ENCODE measurements around the gene SERPINA6.
"Not testable (repeated sequence)": the region's sequence is repeated elsewhere in the genome, so short reads cannot be mapped to it uniquely, and the experiment has no call there.

Gene SERPINA6

GRCh38 chr14:94362614-94363133 lies 39.5 kb upstream of the SERPINA6 start:
- DNase-seq = no peak
- Mint-ChIP-seq H3K27me3 (no peaks in the 10 kb centered on the region), H3K4me1 (no peaks in the 10 kb centered on the region), H3K36me3 (no peaks in the 10 kb centered on the region), H3K27ac (no peak overlapping the region), H3K4me3 (no peak overlapping the region), H3K9me3 (no peaks in the 10 kb centered on the region)
- CTCF ChIA-PET = no interaction called here

GRCh38 chr14:94361682-94362081 lies 38.5 kb upstream of the SERPINA6 start:
- H3K36me3 Mint-ChIP-seq = no peaks in the 10 kb centered on the region
- no peaks in the 10 kb centered on the region for H3K9me3 Mint-ChIP-seq
- no peaks in the 10 kb centered on the region for H3K27me3 Mint-ChIP-seq
- no peak overlapping the region for H3K27ac Mint-ChIP-seq
- no peaks in the 10 kb centered on the region for H3K4me1 Mint-ChIP-seq
- no peak overlapping the region for H3K4me3 Mint-ChIP-seq
- CTCF ChIA-PET = no interaction called here
- no peak for DNase-seq

- no peaks in the 10 kb centered on the region for H3K36me3 Mint-ChIP-seq
- H3K27ac Mint-ChIP-seq = no peak overlapping the region
- no peaks in the 10 kb centered on the region for H3K4me1 Mint-ChIP-seq
- no peaks in the 10 kb centered on the region for H3K9me3 Mint-ChIP-seq
- DNase-seq = no peak
- H3K4me3 Mint-ChIP-seq = no peak overlapping the region
- peaks cover 4% of the 10 kb centered on the region for H3K27me3 Mint-ChIP-seq
- CTCF ChIA-PET = no interaction called here
Measured at GRCh38 chr14:94360945-94361565, 37.9 kb upstream of the SERPINA6 start.

GRCh38 chr14:94357166-94357565 lies 34.0 kb upstream of the SERPINA6 start:
- Mint-ChIP-seq H3K9me3 (no peaks in the 10 kb centered on the region), H3K27me3 (peaks cover 13% of the 10 kb centered on the region), H3K27ac (no peak overlapping the region), H3K4me3 (no peak overlapping the region), H3K36me3 (no peaks in the 10 kb centered on the region), H3K4me1 (no peaks in the 10 kb centered on the region)
- DNase-seq = no peak
- CTCF ChIA-PET = interaction anchor here (1.1 kb wide), 1 partner anchor 129 kb away, joined by 4 read pairs; no protein-coding TSS in a partner anchor

- CTCF ChIA-PET = interaction anchor here (1.1 to 1.4 kb wide), 2 partner anchors 57 to 130 kb away, joined by 3 to 4 read pairs; no protein-coding TSS in a partner anchor
- Mint-ChIP-seq H3K4me3 (no peak overlapping the region), H3K9me3 (no peaks in the 10 kb centered on the region), H3K4me1 (no peaks in the 10 kb centered on the region), H3K27me3 (peaks cover 13% of the 10 kb centered on the region), H3K27ac (no peak overlapping the region), H3K36me3 (no peaks in the 10 kb centered on the region)
- DNase-seq = no peak
Measured at GRCh38 chr14:94356379-94357056, 33.4 kb upstream of the SERPINA6 start.

GRCh38 chr14:94355191-94355794 lies 32.2 kb upstream of the SERPINA6 start:
- Mint-ChIP-seq H3K4me3 (no peak overlapping the region), H3K27ac (no peak overlapping the region), H3K4me1 (no peaks in the 10 kb centered on the region), H3K27me3 (peaks cover 17% of the 10 kb centered on the region), H3K9me3 (no peaks in the 10 kb centered on the region), H3K36me3 (no peaks in the 10 kb centered on the region)
- CTCF ChIA-PET = interaction anchor here (1.0 to 1.4 kb wide), 2 partner anchors 58 to 131 kb away, joined by 3 read pairs; no protein-coding TSS in a partner anchor
- DNase-seq = no peak

GRCh38 chr14:94354638-94355185 lies 31.6 kb upstream of the SERPINA6 start:
- Mint-ChIP-seq H3K27ac (no peak overlapping the region), H3K4me3 (no peak overlapping the region), H3K27me3 (peaks cover 17% of the 10 kb centered on the region), H3K36me3 (no peaks in the 10 kb centered on the region), H3K9me3 (no peaks in the 10 kb centered on the region), H3K4me1 (no peaks in the 10 kb centered on the region)
- CTCF ChIA-PET = interaction anchor here (1.0 to 1.4 kb wide), 2 partner anchors 59 to 132 kb away, joined by 3 read pairs; no protein-coding TSS in a partner anchor
- DNase-seq = no peak

GRCh38 chr14:94354190-94354589 lies 31.1 kb upstream of the SERPINA6 start:
- H3K36me3 Mint-ChIP-seq, H3K4me3 Mint-ChIP-seq, H3K4me1 Mint-ChIP-seq, H3K27ac Mint-ChIP-seq, CTCF ChIA-PET, DNase-seq, H3K9me3 Mint-ChIP-seq: not testable (repeated sequence)
- peaks cover 17% of the 10 kb centered on the region for H3K27me3 Mint-ChIP-seq

- H3K9me3 Mint-ChIP-seq = peaks cover 8% of the 10 kb centered on the region
- H3K27ac Mint-ChIP-seq = no peak overlapping the region
- peaks cover 4% of the 10 kb centered on the region for H3K27me3 Mint-ChIP-seq
- CTCF ChIA-PET = no interaction called here
- no peak for DNase-seq
- H3K4me1 Mint-ChIP-seq = no peaks in the 10 kb centered on the region
- no peaks in the 10 kb centered on the region for H3K36me3 Mint-ChIP-seq
- no peak overlapping the region for H3K4me3 Mint-ChIP-seq
Measured at GRCh38 chr14:94349276-94349675, 26.1 kb upstream of the SERPINA6 start.

GRCh38 chr14:94348836-94349235 lies 25.7 kb upstream of the SERPINA6 start:
- Mint-ChIP-seq H3K36me3 (no peaks in the 10 kb centered on the region), H3K27me3 (peaks cover 4% of the 10 kb centered on the region), H3K27ac (no peak overlapping the region), H3K4me1 (no peaks in the 10 kb centered on the region), H3K4me3 (no peak overlapping the region), H3K9me3 (peaks cover 8% of the 10 kb centered on the region)
- no peak for DNase-seq
- CTCF ChIA-PET = interaction anchor here (1.0 kb wide), 1 partner anchor 138 kb away, joined by 3 read pairs; no protein-coding TSS in a partner anchor

- H3K36me3 Mint-ChIP-seq = no peaks in the 10 kb centered on the region
- DNase-seq = no peak
- no peak overlapping the region for H3K4me3 Mint-ChIP-seq
Measured at GRCh38 chr14:94346841-94347240, 23.7 kb upstream of the SERPINA6 start.

GRCh38 chr14:94346065-94346786 lies 23.1 kb upstream of the SERPINA6 start:
- H3K27ac Mint-ChIP-seq, H3K4me3 Mint-ChIP-seq, H3K9me3 Mint-ChIP-seq, H3K36me3 Mint-ChIP-seq, DNase-seq, H3K27me3 Mint-ChIP-seq, CTCF ChIA-PET, H3K4me1 Mint-ChIP-seq: not testable (repeated sequence)

More at GRCh38 chr14:94346841-94347240, 23.7 kb upstream of the SERPINA6 start:
- CTCF ChIA-PET = no interaction called here
- Mint-ChIP-seq H3K9me3 (peaks cover 8% of the 10 kb centered on the region), H3K4me1 (no peaks in the 10 kb centered on the region), H3K27ac (no peak overlapping the region), H3K27me3 (peaks cover 9% of the 10 kb centered on the region)

- H3K36me3 Mint-ChIP-seq = no peaks in the 10 kb centered on the region
- H3K27me3 Mint-ChIP-seq = peaks cover 6% of the 10 kb centered on the region
- H3K4me3 Mint-ChIP-seq = no peak overlapping the region
- H3K27ac Mint-ChIP-seq = no peak overlapping the region
- no peak for DNase-seq
- no peaks in the 10 kb centered on the region for H3K4me1 Mint-ChIP-seq
- CTCF ChIA-PET = no interaction called here
- H3K9me3 Mint-ChIP-seq = peaks cover 8% of the 10 kb centered on the region
Measured at GRCh38 chr14:94345344-94346064, 22.4 kb upstream of the SERPINA6 start.

Measured in activated naive CD4-positive, alpha-beta T cell treated with anti-CD3 and anti-CD28 coated beads, Interleukin-2, amount 10 ng/mL, durations not matched to agents 7 days and 5 days (primary cell).